ENCODE data around the gene SLC10A3.

The SLC10A3 gene

DNA sequence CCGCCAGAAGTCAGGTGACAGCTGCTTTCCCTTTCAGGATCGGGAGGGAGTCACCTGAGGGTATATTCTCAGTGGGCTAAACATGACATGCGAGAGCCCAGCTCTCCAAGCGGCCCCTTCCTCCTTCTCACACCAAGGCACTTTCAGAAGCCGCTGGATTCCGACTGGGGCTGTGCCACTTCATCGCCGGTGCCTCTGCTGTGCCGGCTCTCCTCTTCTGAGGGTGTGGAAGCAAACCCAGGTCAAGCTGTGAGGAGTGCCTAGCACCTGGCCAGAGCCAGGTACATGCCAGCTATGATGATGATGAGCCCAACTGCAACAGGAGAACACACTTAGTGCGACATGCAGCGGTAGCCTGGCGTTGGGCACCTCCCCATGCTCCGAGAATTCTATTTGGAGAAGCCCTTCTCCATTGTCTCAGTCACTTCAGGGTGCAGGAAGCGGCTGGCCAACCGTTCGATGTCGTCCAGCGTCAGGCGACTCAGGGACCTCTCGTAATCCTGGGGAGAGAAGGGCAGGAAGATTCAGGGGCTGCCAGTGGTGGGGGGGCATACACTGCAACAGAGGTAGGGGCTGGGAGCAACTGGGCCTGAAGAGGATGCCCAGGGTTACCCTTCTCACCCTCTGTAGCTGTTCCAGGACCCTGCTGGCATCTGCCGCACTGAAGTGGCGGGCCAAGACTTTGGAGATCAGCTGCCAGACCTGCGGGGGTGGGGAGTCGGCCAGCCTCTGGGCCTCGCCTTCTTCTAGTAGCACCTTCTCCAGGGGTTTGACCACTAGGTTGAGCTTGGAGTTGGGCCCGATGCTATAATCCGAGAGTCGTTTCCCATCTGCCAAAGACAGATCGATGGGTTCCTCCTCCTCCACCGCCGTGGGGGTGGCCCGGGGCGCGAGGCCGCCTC, 5.0 kb downstream of the SLC10A3 start (continued):
- TF ChIP-seq, protein P1, sequence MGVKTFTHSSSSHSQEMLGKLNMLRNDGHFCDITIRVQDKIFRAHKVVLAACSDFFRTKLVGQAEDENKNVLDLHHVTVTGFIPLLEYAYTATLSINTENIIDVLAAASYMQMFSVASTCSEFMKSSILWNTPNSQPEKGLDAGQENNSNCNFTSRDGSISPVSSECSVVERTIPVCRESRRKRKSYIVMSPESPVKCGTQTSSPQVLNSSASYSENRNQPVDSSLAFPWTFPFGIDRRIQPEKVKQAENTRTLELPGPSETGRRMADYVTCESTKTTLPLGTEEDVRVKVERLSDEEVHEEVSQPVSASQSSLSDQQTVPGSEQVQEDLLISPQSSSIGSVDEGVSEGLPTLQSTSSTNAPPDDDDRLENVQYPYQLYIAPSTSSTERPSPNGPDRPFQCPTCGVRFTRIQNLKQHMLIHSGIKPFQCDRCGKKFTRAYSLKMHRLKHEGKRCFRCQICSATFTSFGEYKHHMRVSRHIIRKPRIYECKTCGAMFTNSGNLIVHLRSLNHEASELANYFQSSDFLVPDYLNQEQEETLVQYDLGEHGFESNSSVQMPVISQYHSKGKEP (tag by site-specific recombination; IDR thresholded peaks at IDR 0.05), result no peak
- TF ChIP-seq HOXD13 (CRISPR knock-in tag; IDR thresholded peaks at IDR 0.05; ENCODE audit: borderline replicate concordance) (no peak), ZXDB (tag by site-specific recombination; IDR thresholded peaks at IDR 0.05) (no peak), SP7 (tag by site-specific recombination; IDR thresholded peaks at IDR 0.05) (peak; percentile 38; the same call in 1 of the 2 replicates), RBAK (tag by site-specific recombination; IDR thresholded peaks at IDR 0.05) (no peak), YY1 (tag by site-specific recombination; IDR thresholded peaks at IDR 0.05) (no peak), ZNF596 (tag by site-specific recombination; IDR thresholded peaks at IDR 0.05) (no peak), ZNF146 (tag by site-specific recombination; IDR thresholded peaks at IDR 0.05) (no peak), ZNF654 (tag by site-specific recombination; IDR thresholded peaks at IDR 0.05; ENCODE audit: low read depth) (no peak)
- TF ChIP-seq, protein P2, sequence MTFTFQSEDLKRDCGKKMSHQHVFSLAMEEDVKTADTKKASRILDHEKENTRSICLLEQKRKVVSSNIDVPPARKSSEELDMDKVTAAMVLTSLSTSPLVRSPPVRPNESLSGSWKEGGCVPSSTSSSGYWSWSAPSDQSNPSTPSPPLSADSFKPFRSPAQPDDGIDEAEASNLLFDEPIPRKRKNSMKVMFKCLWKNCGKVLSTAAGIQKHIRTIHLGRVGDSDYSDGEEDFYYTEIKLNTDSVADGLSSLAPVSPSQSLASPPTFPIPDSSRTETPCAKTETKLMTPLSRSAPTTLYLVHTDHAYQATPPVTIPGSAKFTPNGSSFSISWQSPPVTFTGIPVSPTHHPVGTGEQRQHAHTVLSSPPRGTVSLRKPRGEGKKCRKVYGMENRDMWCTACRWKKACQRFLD (tag by site-specific recombination; IDR thresholded peaks at IDR 0.05), result no peak
- TF ChIP-seq, protein P3, sequence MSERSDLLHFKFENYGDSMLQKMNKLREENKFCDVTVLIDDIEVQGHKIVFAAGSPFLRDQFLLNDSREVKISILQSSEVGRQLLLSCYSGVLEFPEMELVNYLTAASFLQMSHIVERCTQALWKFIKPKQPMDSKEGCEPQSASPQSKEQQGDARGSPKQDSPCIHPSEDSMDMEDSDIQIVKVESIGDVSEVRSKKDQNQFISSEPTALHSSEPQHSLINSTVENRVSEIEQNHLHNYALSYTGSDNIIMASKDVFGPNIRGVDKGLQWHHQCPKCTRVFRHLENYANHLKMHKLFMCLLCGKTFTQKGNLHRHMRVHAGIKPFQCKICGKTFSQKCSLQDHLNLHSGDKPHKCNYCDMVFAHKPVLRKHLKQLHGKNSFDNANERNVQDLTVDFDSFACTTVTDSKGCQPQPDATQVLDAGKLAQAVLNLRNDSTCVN (tag by site-specific recombination; optimal IDR thresholded peaks at IDR 0.05), result peak; percentile 30

DNA sequence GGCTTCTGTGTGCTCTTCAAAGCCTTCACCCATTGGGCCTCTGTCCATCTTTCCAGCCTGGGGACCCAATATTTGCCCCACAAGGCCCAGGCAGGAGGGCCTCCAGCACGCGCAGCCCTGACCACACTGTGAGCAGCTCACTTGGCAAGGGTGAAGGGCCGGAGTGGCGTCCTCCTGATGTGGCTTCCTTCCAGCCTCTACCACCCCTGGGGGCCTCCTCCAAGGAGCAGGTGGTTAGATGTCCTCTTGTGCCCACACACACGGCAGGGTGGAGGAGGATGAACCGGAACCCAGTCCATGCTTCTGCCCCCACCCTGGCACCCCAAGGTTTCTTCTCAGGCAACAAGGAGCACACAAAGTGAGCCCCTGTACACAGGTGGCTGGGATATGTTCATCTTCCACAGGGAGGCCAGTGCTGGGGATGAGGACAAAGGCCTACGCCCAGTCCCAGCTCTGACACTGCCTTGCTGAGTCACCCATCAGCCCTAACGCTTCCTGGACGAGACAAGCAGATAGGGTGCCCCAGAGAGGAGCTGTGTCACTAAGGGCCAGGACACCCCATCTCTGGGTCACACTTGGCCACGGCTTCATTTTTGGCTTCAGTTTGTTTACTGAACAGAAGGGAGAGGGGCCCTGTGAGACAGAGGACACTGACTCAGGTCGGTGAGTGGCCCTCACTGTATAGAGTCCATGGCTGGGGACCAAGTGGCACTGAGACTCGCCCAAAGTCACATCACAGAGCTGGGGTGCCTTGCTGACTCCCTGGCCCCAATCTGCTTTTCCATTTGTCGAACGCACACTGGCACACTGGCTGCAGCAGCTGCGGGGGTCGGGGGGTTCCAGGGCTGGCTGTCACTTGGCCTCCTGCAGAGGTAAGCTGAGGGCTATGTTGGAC, 5.9 kb downstream of the SLC10A3 start:
- H3K9me3 ChIP-seq (ENCODE audit: control insufficient read depth, insufficient read depth, low read depth, low read length), result no peaks in the 10 kb centered on the region
- TF ChIP-seq GLIS2 (tag by site-specific recombination; IDR thresholded peaks at IDR 0.05) (peak; percentile 65), KLF1 (tag by site-specific recombination; IDR thresholded peaks at IDR 0.05) (no peak), ZNF416 (tag by site-specific recombination; IDR thresholded peaks at IDR 0.05) (no peak), ZNF629 (tag by site-specific recombination; IDR thresholded peaks at IDR 0.05) (no peak), TCF7L2 (IDR thresholded peaks at IDR 0.05; ENCODE audit: borderline replicate concordance, low read depth, low read length) (no peak), ZNF169 (tag by site-specific recombination; IDR thresholded peaks at IDR 0.05) (no peak), ZBTB20 (tag by site-specific recombination; IDR thresholded peaks at IDR 0.05) (no peak), ZNF521 (tag by site-specific recombination; IDR thresholded peaks at IDR 0.05) (no peak), ZBTB48 (tag by site-specific recombination; IDR thresholded peaks at IDR 0.05) (no peak), HOXD13 (CRISPR knock-in tag; IDR thresholded peaks at IDR 0.05; ENCODE audit: borderline replicate concordance) (no peak), ZNF677 (tag by site-specific recombination; IDR thresholded peaks at IDR 0.05) (no peak), ZNF423 (tag by site-specific recombination; IDR thresholded peaks at IDR 0.05) (no peak), GLIS1 (tag by site-specific recombination; IDR thresholded peaks at IDR 0.05) (peak; percentile 73)
- TF ChIP-seq, protein P4, sequence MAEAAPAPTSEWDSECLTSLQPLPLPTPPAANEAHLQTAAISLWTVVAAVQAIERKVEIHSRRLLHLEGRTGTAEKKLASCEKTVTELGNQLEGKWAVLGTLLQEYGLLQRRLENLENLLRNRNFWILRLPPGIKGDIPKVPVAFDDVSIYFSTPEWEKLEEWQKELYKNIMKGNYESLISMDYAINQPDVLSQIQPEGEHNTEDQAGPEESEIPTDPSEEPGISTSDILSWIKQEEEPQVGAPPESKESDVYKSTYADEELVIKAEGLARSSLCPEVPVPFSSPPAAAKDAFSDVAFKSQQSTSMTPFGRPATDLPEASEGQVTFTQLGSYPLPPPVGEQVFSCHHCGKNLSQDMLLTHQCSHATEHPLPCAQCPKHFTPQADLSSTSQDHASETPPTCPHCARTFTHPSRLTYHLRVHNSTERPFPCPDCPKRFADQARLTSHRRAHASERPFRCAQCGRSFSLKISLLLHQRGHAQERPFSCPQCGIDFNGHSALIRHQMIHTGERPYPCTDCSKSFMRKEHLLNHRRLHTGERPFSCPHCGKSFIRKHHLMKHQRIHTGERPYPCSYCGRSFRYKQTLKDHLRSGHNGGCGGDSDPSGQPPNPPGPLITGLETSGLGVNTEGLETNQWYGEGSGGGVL (tag by site-specific recombination; IDR thresholded peaks at IDR 0.05), result no peak
- TF ChIP-seq, protein P5, sequence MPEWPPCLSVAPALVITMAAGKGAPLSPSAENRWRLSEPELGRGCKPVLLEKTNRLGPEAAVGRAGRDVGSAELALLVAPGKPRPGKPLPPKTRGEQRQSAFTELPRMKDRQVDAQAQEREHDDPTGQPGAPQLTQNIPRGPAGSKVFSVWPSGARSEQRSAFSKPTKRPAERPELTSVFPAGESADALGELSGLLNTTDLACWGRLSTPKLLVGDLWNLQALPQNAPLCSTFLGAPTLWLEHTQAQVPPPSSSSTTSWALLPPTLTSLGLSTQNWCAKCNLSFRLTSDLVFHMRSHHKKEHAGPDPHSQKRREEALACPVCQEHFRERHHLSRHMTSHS (tag by site-specific recombination; IDR thresholded peaks at IDR 0.05), result no peak
- peaks cover 0 to 38% of the 10 kb centered on the region in 2 experiments; a peak in 1 of 3 replicates for H3K36me3 ChIP-seq (ENCODE audit: control insufficient read depth in 2 of 2, insufficient read depth in 1 of 2, low read length in 2 of 2)
- CTCF ChIA-PET, result interaction anchor here (0.8 to 1.4 kb wide), 2 partner anchors 86 to 111 kb away, joined by 3 read pairs; no protein-coding TSS in a partner anchor
- H3K27ac ChIP-seq (ENCODE audit: extremely low read depth, low read depth, low read length), result no peak overlapping the region
- no peak overlapping the region for H3K4me3 ChIP-seq (ENCODE audit: low read depth, low read length)
- POLR2A ChIA-PET, result interaction anchor here (0.6 to 3.1 kb wide), 3 partner anchors 10 to 86 kb away, joined by 5 to 10 read pairs (median 8); partner anchors contain the start of gene RPL10
- H3K4me1 ChIP-seq (ENCODE audit: control insufficient read depth, insufficient read depth, low read length), result no peaks in the 10 kb centered on the region; the same call in 1 of the 2 replicates

Data from HEK293 (cell line).